ENCODE data around the gene PFKP. TPM values are rescaled to one million over a fixed set of nuclear protein-coding genes. Genes with fewer than 3 reads are reported as not detected.

PFKP gene
- total RNA-seq, 4 donors from 2014 or later: 53.9 to 93.9 (median 66.2) TPM

DNA sequence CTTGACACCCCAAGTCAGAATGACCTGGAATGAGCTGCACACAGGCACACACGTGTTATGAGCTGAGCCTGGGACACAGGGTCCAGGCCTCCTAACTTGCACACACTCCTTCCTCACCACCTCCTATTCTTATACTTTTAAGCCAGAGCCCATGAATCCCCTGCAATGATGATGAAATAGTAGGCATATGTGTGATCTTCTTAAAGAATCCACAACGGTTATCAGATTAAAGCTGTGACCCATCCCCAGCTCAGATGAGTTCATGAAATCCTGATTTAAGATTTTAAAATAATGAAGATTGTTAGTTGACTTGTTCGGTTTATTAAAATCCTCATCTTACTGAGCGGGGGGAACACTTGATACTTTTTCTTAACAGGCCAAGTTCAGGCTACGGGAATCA is 66.6 kb downstream of the PFKP start:
- Histone ChIP-seq H3K4me3 (no peak overlapping the region), H3K27ac (no peak overlapping the region), H3K4me1 (no peaks in the 10 kb centered on the region), H3K36me3 (peaks cover 0 to 31% (median 13%) of the 10 kb centered on the region in 4 donors), H3K9me3 (no peaks in the 10 kb centered on the region), H3K27me3 (no peaks in the 10 kb centered on the region)
- no peak for DNase-seq
- in situ Hi-C loops (cut with MboI; ENCODE audit: low pct_ligation_motif_present in 1 of 4, low pct_unique_long_range_greater_than_20kb in 1 of 4, low sequenced_read_pairs in 3 of 4) (no loop called here), intact Hi-C loops (cut with DNase I; ENCODE audit: low total_unique reads) (no loop called here)
- 75 to 94% methylated on average over 5 of the region's 5 CpGs for WGBS, 2 donors (ENCODE audit: low coverage in 1 of 2)
- TF ChIP-seq, protein P1, sequence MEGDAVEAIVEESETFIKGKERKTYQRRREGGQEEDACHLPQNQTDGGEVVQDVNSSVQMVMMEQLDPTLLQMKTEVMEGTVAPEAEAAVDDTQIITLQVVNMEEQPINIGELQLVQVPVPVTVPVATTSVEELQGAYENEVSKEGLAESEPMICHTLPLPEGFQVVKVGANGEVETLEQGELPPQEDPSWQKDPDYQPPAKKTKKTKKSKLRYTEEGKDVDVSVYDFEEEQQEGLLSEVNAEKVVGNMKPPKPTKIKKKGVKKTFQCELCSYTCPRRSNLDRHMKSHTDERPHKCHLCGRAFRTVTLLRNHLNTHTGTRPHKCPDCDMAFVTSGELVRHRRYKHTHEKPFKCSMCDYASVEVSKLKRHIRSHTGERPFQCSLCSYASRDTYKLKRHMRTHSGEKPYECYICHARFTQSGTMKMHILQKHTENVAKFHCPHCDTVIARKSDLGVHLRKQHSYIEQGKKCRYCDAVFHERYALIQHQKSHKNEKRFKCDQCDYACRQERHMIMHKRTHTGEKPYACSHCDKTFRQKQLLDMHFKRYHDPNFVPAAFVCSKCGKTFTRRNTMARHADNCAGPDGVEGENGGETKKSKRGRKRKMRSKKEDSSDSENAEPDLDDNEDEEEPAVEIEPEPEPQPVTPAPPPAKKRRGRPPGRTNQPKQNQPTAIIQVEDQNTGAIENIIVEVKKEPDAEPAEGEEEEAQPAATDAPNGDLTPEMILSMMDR (IDR thresholded peaks at IDR 0.05): no peak
- TF ChIP-seq POLR2A (IDR thresholded peaks at IDR 0.05): no peak
- TF ChIP-seq POLR2AphosphoS5 (IDR thresholded peaks at IDR 0.05): no peak
- no peak for TF ChIP-seq EP300 (IDR thresholded peaks at IDR 0.05; ENCODE audit: low read depth)

DNA sequence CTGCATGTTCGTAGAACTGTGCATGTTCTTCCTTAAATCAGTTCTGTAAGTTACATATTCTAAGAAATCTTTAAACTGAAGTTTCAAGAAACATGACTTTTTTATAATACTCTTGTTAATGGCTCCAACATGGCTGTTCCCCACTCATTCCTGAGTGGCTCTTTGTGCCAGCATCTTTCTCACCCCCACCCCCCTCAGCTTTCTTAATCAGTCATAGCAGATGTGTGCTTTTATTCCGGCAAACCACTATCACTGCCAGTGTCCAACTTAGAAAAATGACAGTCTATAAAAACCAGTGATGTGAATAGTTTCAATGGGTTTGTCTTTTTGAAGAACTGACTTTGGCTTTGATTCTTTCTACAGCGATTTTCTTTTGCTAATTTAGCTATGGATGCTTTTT is 67.7 kb downstream of the PFKP start:
- no peak overlapping the region for H3K4me3 ChIP-seq
- 90 to 93% methylated on average over 3 of the region's 3 CpGs for WGBS, 2 donors (ENCODE audit: low coverage in 1 of 2)
- in situ Hi-C loops (cut with MboI; ENCODE audit: low pct_ligation_motif_present in 1 of 4, low pct_unique_long_range_greater_than_20kb in 1 of 4, low sequenced_read_pairs in 3 of 4) (no loop called here), intact Hi-C loops (cut with DNase I; ENCODE audit: low total_unique reads) (no loop called here)
- peaks cover 0 to 39% (median 17%) of the 10 kb centered on the region in 4 donors for H3K36me3 ChIP-seq
- H3K27me3 ChIP-seq: no peaks in the 10 kb centered on the region
- no peaks in the 10 kb centered on the region for H3K9me3 ChIP-seq
- DNase-seq: no peak
- no peaks in the 10 kb centered on the region for H3K4me1 ChIP-seq
- TF ChIP-seq EP300 (IDR thresholded peaks at IDR 0.05; ENCODE audit: low read depth) (no peak), POLR2AphosphoS5 (IDR thresholded peaks at IDR 0.05) (no peak), POLR2A (IDR thresholded peaks at IDR 0.05) (no peak)
- TF ChIP-seq, protein P1 (IDR thresholded peaks at IDR 0.05): no peak
- no peak overlapping the region for H3K27ac ChIP-seq

DNA sequence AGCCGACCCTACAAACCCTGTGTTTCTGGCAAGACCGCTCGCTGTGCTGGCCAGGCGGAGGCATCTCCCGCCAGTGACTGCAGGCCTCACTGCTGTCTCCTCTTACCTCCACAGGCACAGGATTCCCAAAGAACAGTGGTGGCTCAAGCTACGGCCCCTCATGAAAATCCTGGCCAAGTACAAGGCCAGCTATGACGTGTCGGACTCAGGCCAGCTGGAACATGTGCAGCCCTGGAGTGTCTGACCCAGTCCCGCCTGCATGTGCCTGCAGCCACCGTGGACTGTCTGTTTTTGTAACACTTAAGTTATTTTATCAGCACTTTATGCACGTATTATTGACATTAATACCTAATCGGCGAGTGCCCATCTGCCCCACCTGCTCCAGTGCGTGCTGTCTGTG is 69.0 kb downstream of the PFKP start:
- Histone ChIP-seq H3K36me3 (peaks cover 0 to 44% (median 21%) of the 10 kb centered on the region in 4 donors), H3K27ac (peak overlapping the region in 3 of 4 donors; percentile 57 to 74 (median 69)), H3K9me3 (no peaks in the 10 kb centered on the region), H3K27me3 (no peaks in the 10 kb centered on the region), H3K4me3 (no peak overlapping the region), H3K4me1 (peaks cover 0 to 6% (median 0%) of the 10 kb centered on the region in 4 donors)
- intact Hi-C loops (cut with DNase I; ENCODE audit: low total_unique reads) (no loop called here), in situ Hi-C loops (cut with MboI; ENCODE audit: low pct_ligation_motif_present in 1 of 4, low pct_unique_long_range_greater_than_20kb in 1 of 4, low sequenced_read_pairs in 3 of 4) (no loop called here)
- TF ChIP-seq, protein P1 (IDR thresholded peaks at IDR 0.05): no peak
- TF ChIP-seq EP300 (IDR thresholded peaks at IDR 0.05; ENCODE audit: low read depth) (no peak), POLR2AphosphoS5 (IDR thresholded peaks at IDR 0.05) (no peak), POLR2A (IDR thresholded peaks at IDR 0.05) (no peak)
- DNase-seq: no peak
- 67% methylated on average over 14 of the region's 14 CpGs; no CpG with 5 or more reads in 1 of the 2 donors for whole genome bisulfite sequencing, 2 donors (ENCODE audit: low coverage in 1 of 2)

DNA sequence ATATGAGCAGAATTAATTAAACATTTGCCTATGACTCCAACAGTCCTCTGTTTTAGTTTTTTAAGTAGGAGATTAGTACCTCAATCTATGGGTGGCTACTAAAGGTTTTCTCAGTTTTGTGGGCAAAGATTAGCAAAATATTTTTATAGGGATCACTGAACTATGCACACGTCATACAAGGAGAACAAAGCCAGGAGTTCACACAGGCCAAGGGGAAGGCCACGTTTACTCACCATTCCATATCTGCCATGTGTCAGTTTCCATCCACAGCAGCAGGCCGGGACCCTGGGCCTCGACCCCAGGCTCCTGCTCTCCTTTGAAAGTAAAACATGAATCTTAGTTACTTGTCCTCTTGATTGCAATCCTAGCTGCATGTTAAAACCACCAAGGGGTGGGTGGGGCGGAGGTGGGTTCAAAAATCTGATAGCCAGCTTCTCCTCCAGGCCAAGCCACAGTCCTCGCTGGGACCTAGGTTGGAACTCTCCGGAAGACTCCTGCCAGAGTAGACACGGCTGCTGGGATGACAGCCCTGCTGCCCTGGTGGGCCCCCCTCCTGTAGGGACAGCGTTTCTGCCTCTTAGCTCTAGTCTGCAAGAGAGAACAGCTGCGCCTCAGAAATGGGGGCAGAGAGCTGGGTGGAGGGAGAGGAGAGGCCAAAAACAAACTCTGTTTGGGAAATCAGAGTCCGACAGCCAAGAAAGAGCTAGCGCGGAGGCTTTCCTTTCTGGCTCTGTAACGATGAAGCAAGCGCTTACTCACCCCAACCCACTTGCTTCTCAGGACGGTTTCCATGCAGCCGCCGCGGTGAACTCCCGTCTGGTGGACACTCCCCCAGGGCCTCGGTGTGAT is 69.6 kb downstream of the PFKP start:
- Histone ChIP-seq H3K4me3 (no peak overlapping the region), H3K36me3 (peaks cover 0 to 46% (median 22%) of the 10 kb centered on the region in 4 donors), H3K27ac (peak overlapping the region; percentile 15 to 74 (median 63)), H3K4me1 (peaks cover 0 to 6% (median 0%) of the 10 kb centered on the region in 4 donors), H3K27me3 (no peaks in the 10 kb centered on the region), H3K9me3 (no peaks in the 10 kb centered on the region)
- DNase-seq: peak; percentile 43
- intact Hi-C loops (cut with DNase I; ENCODE audit: low total_unique reads) (no loop called here), in situ Hi-C loops (cut with MboI; ENCODE audit: low pct_ligation_motif_present in 1 of 4, low pct_unique_long_range_greater_than_20kb in 1 of 4, low sequenced_read_pairs in 3 of 4) (no loop called here)
- TF ChIP-seq POLR2AphosphoS5 (IDR thresholded peaks at IDR 0.05) (no peak), EP300 (IDR thresholded peaks at IDR 0.05; ENCODE audit: low read depth) (no peak), POLR2A (IDR thresholded peaks at IDR 0.05) (no peak)
- TF ChIP-seq, protein P1 (IDR thresholded peaks at IDR 0.05): no peak
- 78 to 81% methylated on average over 7 to 21 of the region's 21 CpGs for WGBS, 2 donors (ENCODE audit: low coverage in 1 of 2)
